Activated naive CD8-positive, alpha-beta T cell treated with anti-CD3 and anti-CD28 coated beads, Interleukin-2, amount 50 U/mL, for 16 hours (primary cell): ENCODE measurements around the gene TRIM44.

Experiments
- DNase-seq: peaks from one replicate; pipeline ENCODE4 v3.0.0-alpha.2; 2020; ENCODE audit warnings: low read depth, low spot score

Gene TRIM44, protein sequence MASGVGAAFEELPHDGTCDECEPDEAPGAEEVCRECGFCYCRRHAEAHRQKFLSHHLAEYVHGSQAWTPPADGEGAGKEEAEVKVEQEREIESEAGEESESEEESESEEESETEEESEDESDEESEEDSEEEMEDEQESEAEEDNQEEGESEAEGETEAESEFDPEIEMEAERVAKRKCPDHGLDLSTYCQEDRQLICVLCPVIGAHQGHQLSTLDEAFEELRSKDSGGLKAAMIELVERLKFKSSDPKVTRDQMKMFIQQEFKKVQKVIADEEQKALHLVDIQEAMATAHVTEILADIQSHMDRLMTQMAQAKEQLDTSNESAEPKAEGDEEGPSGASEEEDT

DNA sequence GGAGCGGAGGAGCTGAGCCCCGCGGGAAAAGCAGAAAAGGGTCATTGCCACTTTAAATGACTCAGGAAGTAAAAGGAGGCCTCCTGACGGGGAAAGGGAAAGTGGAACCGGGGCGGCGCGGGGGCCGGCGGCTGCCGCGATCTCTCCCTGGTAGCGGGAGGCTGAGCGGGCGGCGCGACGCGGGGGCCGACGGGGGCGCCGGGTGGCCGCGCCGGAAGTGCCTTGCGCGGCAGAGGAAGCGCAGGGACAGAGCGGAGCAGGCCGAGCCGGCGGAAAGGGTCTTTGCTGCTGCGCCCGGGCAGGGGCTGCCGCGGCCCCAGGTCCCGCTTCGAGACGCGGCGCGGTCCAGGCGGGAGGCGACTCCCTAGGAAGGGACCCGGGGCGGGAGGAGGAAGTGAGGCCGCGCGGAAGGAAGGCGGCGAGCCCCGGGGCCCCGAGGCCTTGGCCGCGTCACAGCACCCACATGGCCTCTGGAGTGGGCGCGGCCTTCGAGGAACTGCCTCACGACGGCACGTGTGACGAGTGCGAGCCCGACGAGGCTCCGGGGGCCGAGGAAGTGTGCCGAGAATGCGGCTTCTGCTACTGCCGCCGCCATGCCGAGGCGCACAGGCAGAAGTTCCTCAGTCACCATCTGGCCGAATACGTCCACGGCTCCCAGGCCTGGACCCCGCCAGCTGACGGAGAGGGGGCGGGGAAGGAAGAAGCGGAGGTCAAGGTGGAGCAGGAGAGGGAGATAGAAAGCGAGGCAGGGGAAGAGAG, at the start of gene TRIM44:
Gene TRIM44, plus strand, starts transcription at position 127 of the 759 bp plus-strand sequence. Its CDS starts 337 bp downstream, at position 464.
- DNase-seq, result peak; percentile 64

DNA sequence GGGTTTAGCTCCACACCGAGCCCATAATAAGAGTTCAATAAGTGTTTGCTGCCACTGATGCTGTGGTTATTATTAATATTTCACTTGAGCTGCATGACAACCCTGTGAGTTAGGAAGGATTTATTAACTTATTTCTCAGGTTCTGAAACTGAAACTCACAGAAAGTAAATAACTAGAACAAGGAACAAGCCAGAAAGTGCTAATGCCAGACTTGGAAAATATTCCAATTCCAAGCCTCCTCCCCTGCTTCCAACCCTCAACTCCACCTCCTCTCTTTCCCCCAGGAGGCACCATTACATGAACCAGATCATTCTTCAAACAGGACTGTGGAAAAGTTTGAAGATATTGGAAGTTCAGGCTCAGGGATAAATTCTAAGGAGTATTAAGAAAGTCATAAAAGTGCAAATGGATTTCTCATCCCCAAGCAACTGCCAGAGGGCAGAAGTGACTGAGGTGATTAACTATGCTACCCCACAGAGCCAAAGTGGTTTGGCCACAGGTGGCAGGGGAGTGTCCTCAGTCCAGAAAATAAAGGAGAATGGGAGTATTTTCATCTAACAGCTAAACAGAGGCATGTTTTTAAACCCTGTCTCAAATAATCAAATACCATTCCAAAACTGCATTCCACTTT, 47.5 kb upstream of the TRIM44 start:
- no peak for DNase-seq

DNA sequence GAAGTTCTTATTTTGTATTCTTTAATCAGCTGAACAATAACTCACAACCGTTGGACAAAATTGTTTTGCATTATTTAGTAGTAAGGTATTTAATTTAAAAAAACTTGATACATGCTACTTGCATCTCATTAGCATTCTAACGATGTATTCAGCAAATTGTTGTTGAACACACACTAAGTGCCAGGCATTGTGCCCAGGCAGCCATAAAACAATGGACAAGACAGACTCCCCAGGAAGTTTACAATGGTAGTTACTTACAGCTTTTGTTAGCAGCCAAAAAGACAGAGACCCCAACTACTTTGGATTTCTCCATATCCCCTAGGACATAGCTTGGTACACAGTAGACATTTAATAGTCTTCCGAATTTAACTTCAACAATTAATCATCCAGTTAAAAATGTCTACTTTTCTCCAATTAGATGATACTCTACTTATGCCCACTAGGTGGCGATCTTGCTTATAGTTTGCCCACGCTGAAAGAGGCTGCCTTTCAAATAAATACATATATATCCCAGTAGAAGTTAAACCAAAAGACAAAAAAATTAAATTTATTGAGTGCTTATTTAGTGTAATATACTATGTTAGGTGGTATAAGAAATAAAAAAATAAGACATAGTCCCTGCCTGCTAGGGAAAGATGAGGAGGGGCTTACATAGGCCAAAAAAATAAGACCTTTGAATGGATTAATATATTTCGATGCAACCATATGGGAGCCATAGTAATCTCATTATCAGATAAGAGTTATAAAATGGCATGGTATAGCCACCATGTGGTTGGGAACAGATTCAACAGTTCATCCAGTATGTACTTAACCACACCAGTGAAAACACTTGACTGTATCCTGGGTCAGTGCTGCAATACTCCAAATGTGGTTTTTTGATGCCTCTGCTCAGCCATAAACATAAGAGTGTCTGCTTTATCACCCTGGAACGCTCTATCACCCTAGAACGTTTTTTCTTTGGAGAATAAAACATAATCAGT, 46.4 kb upstream of the TRIM44 start:
- no peak for DNase-seq

DNA sequence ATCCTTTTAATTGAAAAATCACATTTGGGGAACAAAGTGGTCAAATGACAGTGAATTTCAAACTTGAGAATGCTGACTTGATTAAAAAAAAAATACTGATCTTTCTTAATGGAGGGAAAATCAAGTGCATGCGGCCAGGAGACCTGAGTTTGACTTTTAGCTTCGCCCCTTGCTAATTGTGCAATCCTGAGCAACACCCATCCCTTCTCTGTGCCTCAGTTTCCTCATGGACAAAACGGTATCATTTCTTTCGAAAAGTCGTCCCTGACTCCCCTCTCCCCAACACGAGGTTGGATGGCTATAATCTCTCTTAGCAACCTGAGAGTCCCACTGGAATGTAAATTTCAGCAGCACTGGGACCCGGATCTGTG, 45.3 kb upstream of the TRIM44 start:
- DNase-seq, result no peak

DNA sequence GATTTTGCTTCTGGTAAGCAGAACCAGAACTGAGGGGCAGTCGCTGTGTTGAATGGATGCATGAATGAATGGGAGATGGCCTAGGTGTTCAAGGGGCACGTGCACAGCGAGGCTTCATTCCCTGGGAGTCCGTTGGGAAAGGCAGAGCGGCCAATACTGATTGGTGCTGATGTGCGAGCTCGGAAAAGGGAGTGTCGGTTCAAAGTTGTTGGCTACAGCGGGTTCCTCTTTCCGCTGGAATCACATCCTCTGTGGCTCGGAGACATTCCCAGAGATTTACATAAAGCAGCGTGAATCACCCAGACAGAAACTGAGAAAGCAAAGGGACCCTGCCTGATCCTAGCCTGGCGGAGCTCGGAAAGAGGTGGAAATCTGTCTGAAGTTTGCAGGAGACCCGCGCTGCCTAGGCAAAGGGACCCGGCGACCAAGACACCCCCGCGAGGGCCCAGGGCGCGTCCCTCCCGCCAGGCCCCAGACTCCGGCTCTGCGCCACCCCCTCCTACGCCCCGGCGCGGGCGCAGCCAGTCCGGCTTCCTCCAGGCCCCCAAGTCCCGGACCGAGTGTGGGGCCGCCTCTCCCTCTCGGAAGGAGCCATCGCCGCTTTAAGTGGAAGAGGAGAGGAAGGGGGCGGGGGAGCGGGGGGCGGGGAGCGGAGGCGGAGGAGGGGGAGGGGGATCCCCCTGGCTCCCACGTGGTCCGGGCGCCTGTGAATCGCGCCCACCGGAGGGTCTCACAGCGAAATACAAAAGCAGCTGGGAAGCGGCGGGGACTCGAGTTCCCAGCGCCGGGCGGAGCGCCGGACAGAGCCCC, 44.7 kb upstream of the TRIM44 start, which contains the start of gene FJX1:
Gene FJX1, plus strand, starts transcription at position 774 of the 810 bp plus-strand sequence. CDS start 177 bp downstream, outside the sequence.
- DNase-seq, result no peak

DNA sequence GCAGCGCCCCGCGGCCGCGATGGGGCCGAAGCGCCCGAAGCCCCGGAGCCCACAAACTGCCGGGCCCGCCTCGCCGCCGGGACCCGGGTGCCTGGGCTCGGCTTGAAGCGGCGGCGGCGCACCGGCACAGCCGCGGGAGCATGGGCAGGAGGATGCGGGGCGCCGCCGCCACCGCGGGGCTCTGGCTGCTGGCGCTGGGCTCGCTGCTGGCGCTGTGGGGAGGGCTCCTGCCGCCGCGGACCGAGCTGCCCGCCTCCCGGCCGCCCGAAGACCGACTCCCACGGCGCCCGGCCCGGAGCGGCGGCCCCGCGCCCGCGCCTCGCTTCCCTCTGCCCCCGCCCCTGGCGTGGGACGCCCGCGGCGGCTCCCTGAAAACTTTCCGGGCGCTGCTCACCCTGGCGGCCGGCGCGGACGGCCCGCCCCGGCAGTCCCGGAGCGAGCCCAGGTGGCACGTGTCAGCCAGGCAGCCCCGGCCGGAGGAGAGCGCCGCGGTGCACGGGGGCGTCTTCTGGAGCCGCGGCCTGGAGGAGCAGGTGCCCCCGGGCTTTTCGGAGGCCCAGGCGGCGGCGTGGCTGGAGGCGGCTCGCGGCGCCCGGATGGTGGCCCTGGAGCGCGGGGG, 44.0 kb upstream of the TRIM44 start:
- no peak for DNase-seq

DNA sequence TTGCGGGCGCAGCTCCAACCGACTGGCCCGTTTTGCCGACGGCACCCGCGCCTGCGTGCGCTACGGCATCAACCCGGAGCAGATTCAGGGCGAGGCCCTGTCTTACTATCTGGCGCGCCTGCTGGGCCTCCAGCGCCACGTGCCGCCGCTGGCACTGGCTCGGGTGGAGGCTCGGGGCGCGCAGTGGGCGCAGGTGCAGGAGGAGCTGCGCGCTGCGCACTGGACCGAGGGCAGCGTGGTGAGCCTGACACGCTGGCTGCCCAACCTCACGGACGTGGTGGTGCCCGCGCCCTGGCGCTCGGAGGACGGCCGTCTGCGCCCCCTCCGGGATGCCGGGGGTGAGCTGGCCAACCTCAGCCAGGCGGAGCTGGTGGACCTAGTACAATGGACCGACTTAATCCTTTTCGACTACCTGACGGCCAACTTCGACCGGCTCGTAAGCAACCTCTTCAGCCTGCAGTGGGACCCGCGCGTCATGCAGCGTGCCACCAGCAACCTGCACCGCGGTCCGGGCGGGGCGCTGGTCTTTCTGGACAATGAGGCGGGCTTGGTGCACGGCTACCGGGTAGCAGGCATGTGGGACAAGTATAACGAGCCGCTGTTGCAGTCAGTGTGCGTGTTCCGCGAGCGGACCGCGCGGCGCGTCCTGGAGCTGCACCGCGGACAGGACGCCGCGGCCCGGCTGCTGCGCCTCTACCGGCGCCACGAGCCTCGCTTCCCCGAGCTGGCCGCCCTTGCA, 43.3 kb upstream of the TRIM44 start:
- no peak for DNase-seq

DNA sequence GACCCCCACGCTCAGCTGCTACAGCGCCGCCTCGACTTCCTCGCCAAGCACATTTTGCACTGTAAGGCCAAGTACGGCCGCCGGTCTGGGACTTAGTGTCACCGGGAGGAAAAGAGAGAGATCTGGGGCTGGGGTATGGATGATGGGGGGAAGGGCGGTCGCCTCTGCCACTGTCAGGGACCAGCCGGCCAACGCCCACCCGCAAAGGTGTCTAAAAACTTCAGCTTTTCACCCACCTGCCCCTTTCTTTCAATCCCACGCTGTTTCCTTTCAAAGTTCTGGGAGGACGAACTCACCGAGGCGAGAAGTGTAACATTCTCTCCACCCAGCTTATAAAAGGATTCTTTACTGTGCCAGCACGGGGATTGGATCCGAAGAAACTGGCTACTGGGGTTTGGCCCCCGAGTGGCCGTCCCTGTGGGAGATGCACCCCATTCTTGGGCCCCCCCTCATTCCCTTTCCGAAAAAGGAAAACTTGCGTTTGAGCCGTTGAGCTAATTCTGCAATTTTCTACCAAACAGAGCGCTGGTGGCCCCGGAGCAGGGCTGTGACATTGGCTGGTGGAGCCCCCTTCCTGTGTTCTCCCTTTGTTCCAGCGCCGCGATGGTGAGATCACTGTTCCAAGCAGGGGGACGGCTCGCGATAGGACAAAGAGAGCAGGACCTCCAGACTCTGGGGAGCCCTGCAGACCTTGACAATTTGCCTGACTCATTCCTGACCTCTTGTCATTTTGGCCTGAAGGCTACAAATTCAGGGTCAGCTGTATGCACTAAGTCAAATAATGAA, 42.5 kb upstream of the TRIM44 start:
- DNase-seq, result no peak

DNA sequence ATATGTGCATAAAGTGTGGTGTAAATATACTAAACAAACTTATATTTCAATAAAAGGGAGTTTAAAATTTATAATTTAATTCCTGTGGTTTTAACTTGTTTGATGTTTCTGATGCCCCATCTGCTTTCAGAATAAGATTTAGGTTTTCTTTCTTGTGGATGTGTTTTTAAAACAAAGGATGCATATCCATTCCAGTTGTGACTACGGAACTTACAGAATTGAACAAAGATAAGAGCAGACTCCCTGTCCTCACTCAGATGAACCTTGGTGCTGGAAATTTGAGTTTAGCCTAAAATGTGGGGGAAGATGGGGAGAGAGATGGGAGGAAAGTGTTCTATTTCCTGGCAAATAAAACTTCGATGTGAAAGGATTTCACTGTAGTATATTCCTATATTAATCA, 41.8 kb upstream of the TRIM44 start:
- no peak for DNase-seq

DNA sequence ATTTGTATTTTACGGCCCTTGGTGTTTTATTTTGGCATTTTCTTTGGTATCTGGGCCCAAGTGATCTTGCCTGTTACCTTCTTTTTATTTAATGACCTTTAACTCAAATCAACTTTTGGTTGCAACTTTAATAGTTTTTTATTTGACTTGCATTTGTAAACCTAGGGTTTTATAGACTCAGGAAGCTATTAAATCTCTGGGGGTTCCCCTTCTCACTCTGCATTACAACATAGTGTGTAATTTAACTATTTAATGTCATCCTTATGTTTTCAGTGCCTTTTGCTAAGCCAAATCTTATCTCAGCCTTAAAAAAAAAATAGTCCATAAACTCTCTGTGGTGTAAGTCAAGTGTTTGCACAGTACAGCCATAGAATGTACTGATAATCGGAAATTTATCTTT, 41.0 kb upstream of the TRIM44 start:
- no peak for DNase-seq

DNA sequence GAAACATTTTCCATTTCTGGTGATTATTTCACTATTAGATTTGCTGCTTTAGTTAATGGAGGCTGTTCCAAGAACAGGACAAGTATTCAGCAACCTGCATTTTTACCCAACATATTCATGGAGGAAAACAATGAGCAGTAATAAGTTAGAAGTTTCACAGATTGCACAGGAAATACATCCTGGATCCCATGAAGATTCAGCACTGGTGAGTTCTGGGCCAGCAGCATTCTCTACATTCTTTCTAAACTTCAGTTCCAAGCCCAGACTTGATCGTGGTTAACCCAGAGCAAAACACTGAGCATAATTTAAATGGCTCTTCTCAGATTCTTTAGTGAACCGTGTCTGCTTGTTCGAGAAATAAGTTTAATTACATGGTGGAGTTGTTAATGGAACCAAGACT, 40.5 kb upstream of the TRIM44 start:
- no peak for DNase-seq

DNA sequence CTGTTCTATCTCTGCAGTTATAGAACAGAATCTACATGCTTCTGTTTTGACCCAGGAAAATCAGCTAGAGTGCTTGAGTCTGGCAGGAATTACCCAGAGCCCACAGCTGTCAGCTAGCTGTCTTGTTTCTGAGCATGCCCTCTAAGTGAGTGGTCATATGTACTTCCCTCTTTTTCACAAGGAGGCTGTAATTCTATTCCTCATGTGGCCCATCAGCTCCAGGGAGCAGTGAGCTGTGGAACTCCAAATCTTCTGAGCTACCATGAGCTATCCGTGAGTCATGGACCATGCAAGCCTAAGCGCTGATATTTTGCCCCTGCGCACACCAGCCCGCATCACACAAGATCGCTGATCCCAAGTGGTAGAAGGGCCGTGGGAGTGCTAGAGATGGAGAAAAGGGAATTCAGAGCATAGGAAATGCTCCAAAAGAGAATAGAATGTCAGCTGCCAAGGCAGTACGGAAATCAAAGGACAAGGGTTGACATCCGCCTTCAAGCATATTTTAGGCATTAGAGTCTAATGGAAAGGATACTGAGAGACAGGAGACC, 38.9 kb upstream of the TRIM44 start:
- no peak for DNase-seq

DNA sequence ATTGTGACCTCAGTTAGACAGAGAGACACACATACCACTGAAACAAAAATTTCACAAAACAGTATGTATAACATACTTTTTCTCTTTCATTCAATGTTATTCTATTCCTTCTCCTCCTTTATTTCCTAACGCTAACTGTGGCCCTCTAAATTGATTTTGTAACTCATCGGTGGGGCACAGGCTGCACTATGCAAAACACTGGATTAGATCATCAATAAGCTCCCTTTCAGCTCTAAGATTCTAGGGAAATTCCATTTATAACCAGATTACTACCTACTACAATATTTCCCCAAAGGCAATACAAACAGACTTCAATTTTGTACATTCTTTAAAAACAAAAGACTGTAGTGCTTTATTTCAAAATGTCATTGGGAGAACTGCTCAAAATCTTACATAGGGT, 38.3 kb upstream of the TRIM44 start:
- DNase-seq, result no peak

DNA sequence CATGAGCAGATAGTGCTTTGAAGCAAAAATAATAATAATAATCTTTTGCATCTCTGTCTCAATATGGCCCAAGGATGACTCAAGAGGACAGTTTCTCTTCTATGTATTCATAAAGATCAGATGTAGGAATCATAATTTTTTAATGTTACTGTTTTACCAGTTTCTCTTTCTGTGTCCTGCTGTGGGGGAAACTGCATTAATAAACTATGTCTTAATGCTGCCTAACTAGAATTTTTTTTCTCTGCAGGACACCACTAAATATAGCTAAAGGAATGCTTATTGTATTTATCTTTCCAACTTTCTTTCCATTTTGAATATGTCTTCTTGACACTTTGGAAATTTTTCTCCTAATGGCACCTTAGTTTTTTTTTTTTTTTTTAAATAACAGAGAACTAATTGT, 37.8 kb upstream of the TRIM44 start:
- no peak for DNase-seq

DNA sequence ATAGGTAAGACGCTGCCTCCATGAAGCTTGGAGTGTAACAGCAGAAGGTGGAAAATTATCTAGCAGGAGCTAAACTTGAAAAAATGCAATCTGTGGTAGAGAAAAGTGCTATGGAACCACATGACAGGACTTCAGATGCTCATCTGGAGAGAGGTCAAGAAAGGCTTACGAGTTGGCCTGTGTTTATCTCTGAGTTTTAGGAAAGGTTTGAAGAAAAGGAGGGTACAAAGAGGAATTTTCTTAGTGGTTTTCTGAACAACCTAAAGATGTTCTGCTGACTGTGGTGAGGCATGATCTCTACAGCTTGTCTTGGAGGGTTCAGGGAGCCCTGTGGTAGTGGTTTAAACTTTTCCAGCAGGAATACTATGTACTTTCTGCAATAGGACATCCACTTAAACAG, 36.1 kb upstream of the TRIM44 start:
- DNase-seq, result no peak

DNA sequence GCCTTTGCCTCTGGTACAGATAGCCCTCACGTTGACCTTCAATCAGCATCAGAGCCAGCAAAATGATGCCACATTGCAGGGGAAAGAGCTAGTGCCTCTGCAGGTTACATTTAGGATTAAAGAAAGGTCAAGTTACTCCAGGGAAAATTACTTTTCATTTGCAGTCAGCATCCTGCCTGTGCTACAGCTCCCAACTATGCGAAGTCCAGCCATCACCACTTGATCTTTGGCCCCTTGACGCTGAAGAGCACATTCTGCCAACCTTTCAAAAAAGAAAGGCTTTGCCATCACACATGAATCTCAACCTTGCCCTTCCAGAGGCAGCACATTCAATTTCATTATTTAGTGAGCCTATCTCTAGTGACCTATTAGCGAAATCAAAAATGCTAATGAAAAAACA, 33.1 kb upstream of the TRIM44 start:
- DNase-seq, result no peak

DNA sequence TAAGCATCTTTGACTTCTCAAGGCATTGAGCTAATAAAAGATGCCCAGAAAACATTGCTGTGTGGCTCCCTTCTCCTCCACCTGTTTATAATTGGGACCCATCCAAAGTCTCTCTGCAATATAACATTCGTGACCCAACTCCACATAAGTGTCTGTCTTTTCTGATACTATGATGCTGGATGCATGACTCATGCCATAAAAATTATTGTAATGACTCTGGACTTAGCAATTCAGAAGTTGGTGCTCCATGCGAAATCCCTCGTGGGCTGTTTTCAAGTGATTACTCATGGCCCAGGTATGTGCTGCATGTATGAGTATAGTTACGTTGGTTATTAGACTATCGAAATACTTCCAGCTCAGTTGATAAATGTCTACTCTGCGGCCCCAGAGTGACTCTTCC, 32.7 kb upstream of the TRIM44 start:
- DNase-seq, result no peak

DNA sequence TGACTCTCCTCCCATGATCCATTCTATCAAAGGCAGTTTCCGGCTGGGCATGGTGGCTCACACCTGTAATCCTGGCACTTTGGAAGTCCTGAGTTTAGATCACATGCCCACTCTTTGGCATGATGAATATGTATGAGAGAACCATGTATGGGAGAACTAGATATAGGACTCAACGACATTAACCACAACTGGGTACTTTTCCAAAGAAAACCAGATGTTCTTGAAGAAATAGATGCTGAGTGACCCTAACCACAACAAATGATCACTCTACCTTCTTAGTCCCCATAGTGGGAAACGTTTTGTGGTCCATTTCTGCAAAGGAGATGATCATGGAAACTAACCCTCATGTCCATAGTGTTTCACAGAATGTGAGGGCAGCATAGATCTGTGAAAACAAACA, 30.7 kb upstream of the TRIM44 start:
- no peak for DNase-seq
